Activated CD8-positive, alpha-beta T cell treated with anti-CD3 and anti-CD28 coated beads for 36 hours (primary cell): Measurements from ENCODE around the gene KRT33A. TPM values are rescaled to one million over a fixed set of nuclear protein-coding genes. Genes with fewer than 3 reads are reported as not detected.

Source experiments
- ATAC-seq: fragments of 200-7000 bp; cut with Tn5 transposase; one replicate; pipeline ENCODE4 v1.10.0; 2021; ENCODE audit warnings: mild to moderate bottlenecking, moderate library complexity
- CTCF ChIA-PET: fragments of 350-600 bp; sonication (Branson Sonifier 250); formaldehyde crosslinking; loops from one replicate; lab custom pipeline; 2021; ENCODE audit warnings: antibody characterized with exemption; lab: Charles Lee
- POLR2A ChIA-PET: fragments of 350-600 bp; sonication (Branson Sonifier 250); formaldehyde crosslinking; loops from one replicate; lab custom pipeline; 2021; ENCODE audit warnings: antibody characterized with exemption; lab: Charles Lee
- DNase-seq: peaks from one replicate; pipeline ENCODE4 v3.0.0-alpha.2; 2020
- H3K27ac Mint-ChIP-seq: one replicate; pipeline ENCODE4 v1.8.0; 2021; ENCODE audit warnings: mild to moderate bottlenecking, mixed read lengths
- H3K27me3 Mint-ChIP-seq: one replicate; pipeline ENCODE4 v1.8.0; 2021; ENCODE audit warnings: mixed read lengths
- H3K36me3 Mint-ChIP-seq: one replicate; pipeline ENCODE4 v1.8.0; 2021; ENCODE audit warnings: low read depth, mixed read lengths
- H3K4me1 Mint-ChIP-seq: one replicate; pipeline ENCODE4 v1.8.0; 2021; ENCODE audit warnings: low read depth, mixed read lengths
- H3K4me3 Mint-ChIP-seq: one replicate; pipeline ENCODE4 v1.8.0; 2021; ENCODE audit warnings: mild to moderate bottlenecking, moderate library complexity, mixed read lengths
- H3K9me3 Mint-ChIP-seq: one replicate; pipeline ENCODE4 v1.8.0; 2021; ENCODE audit warnings: mixed read lengths
- CTCF ChIP-seq: fragments of 200-600 bp; IDR thresholded peaks from one replicate; pipeline ENCODE4 v1.8.0; 2022; ENCODE audit warnings: antibody characterized with exemption, mild to moderate bottlenecking
- intact Hi-C: fragments of 100-400 bp; cut with micrococcal nuclease; formaldehyde crosslinking; loops from one replicate; pipeline ENCODE4 v1.10.0; 2022
- total RNA-seq, 2 experiments: library from RNA; stranded (reverse); gene quantifications; one replicate each; pipeline ENCODE4 v1.2.3, GENCODE V29; 2021

The KRT33A gene
- total RNA-seq, 2 experiments from 2014 or later: not detected

DNA sequence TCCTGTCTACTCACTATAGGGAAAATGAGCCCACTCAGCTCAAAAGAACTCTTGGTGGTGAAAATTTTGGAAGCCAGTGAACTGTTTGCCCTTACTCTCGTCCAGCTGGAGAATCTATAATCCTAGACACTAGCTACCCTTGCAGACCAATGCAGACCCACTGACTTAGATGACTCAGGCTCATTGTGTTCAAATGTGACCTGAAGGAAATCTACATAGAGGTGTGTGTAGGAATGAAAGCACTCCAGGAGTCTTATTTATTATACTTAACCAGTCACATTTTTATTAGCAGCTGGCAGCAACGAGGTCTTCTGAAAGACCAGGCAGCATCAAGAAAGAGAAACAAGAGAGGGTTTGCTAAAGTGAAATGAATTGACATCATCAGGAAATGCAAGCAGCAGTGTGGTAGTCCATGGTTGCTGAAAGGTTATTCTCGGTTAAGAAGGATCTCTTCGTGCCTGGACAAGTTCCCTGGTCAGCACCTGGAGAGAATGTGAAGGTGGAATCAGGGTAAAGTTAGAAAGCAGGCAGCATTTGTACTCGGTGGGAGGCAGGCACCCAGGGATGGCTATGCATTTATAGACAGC lies 49.3 kb downstream of the KRT33A start:
- TF ChIP-seq CTCF: no peak
- intact Hi-C loops: no loop called here

GRCh38 chr17:41298458-41299135 lies 52.0 kb downstream of the KRT33A start:
- Mint-ChIP-seq H3K4me1 (peaks cover 11% of the 10 kb centered on the region), H3K27ac (no peak overlapping the region), H3K4me3 (no peak overlapping the region), H3K27me3 (no peaks in the 10 kb centered on the region), H3K36me3 (no peaks in the 10 kb centered on the region), H3K9me3 (peaks cover 2% of the 10 kb centered on the region)
- DNase-seq: no peak
- no peak for ATAC-seq
- ChIA-PET CTCF (no interaction called here), POLR2A (no interaction called here)
- intact Hi-C loops: no loop called here
- no peak for TF ChIP-seq CTCF

More for the DNA sequence above, 49.3 kb downstream of the KRT33A start:
- Mint-ChIP-seq H3K4me1 (peaks cover 11% of the 10 kb centered on the region), H3K4me3 (no peak overlapping the region), H3K27ac (no peak overlapping the region), H3K36me3 (no peaks in the 10 kb centered on the region), H3K27me3 (no peaks in the 10 kb centered on the region), H3K9me3 (peaks cover 2% of the 10 kb centered on the region)
- no peak for ATAC-seq
- DNase-seq: no peak
- ChIA-PET POLR2A (no interaction called here), CTCF (interaction anchor here (1.1 kb wide), 1 partner anchor 12 kb away, joined by 4 read pairs; no protein-coding TSS in a partner anchor)

DNA sequence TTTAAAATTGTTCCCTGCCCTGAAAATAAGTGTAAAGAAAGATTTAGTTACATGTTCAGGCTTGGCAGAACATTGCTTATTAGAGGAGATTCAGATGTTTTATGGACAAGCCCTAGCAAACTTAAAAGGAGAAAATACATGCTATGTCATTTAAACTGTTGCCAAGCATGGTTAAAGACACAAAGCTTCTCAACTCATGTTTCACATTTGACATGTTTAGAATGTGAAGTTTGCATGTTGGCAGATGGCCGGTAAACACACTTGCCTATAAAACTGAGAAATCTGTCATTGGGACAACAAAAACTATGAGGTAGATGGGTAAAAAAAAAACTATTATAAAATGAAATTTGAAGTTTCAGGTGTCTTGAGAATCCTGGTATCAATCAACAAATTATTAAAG lies 53.8 kb downstream of the KRT33A start:
- peaks cover 2% of the 10 kb centered on the region for H3K9me3 Mint-ChIP-seq
- no peak for TF ChIP-seq CTCF
- DNase-seq: no peak
- ChIA-PET POLR2A (no interaction called here), CTCF (no interaction called here)
- intact Hi-C loops: no loop called here
- H3K27me3 Mint-ChIP-seq: no peaks in the 10 kb centered on the region
- peaks cover 9% of the 10 kb centered on the region for H3K4me1 Mint-ChIP-seq
- H3K4me3 Mint-ChIP-seq: no peak overlapping the region
- no peak overlapping the region for H3K27ac Mint-ChIP-seq
- no peak for ATAC-seq
- no peaks in the 10 kb centered on the region for H3K36me3 Mint-ChIP-seq

Other genes starting within 250 kb of the KRT33A start
- gene KRTAP4-16, start 248.6 kb downstream of the KRT33A start, total RNA-seq: not detected
- gene KRTAP4-9, start 245.4 kb downstream of the KRT33A start, total RNA-seq: not detected
- gene KRTAP4-11, start 232.5 kb downstream of the KRT33A start, total RNA-seq: not detected
- not detected for gene KRTAP4-12, start 226.6 kb downstream of the KRT33A start, total RNA-seq
- not detected for gene KRTAP4-6, start 210.3 kb downstream of the KRT33A start, total RNA-seq
- gene KRTAP4-5, start 201.0 kb downstream of the KRT33A start, total RNA-seq: not detected
- gene KRTAP4-4, start 190.1 kb downstream of the KRT33A start, total RNA-seq: not detected
- not detected for gene KRTAP4-3, start 182.6 kb downstream of the KRT33A start, total RNA-seq
- gene KRTAP4-2, start 172.6 kb downstream of the KRT33A start, total RNA-seq: not detected
- not detected for gene KRTAP4-1, start 165.9 kb downstream of the KRT33A start, total RNA-seq
- not detected for gene KRTAP9-1, start 160.9 kb downstream of the KRT33A start, total RNA-seq
- gene KRTAP9-2, start 124.2 kb downstream of the KRT33A start, total RNA-seq: not detected
- not detected for gene KRTAP9-3, start 118.4 kb downstream of the KRT33A start, total RNA-seq
- not detected for gene KRTAP9-8, start 112.8 kb downstream of the KRT33A start, total RNA-seq
- gene KRTAP9-4, start 101.1 kb downstream of the KRT33A start, total RNA-seq: not detected
- not detected for gene KRTAP9-9, start 95.4 kb downstream of the KRT33A start, total RNA-seq
- not detected for gene KRTAP9-6, start 85.5 kb downstream of the KRT33A start, total RNA-seq
- not detected for gene KRTAP9-7, start 75.1 kb downstream of the KRT33A start, total RNA-seq
- not detected for gene KRTAP29-1, start 48.0 kb downstream of the KRT33A start, total RNA-seq
- gene KRTAP16-1, start 41.5 kb downstream of the KRT33A start, total RNA-seq: not detected
- not detected for gene KRTAP17-1, start 35.1 kb downstream of the KRT33A start, total RNA-seq
- gene KRT33B, start 19.0 kb upstream of the KRT33A start, total RNA-seq: not detected
- gene KRT34, start 31.5 kb upstream of the KRT33A start, total RNA-seq: not detected
- gene KRT31, start 46.8 kb upstream of the KRT33A start, total RNA-seq: not detected
- not detected for gene KRT37, start 73.8 kb upstream of the KRT33A start, total RNA-seq
- not detected for gene KRT38, start 90.2 kb upstream of the KRT33A start, total RNA-seq
- not detected for gene KRT32, start 116.6 kb upstream of the KRT33A start, total RNA-seq
- not detected for gene KRT35, start 130.3 kb upstream of the KRT33A start, total RNA-seq
- not detected for gene KRT36, start 139.1 kb upstream of the KRT33A start, total RNA-seq
- gene KRT13, start 154.8 kb upstream of the KRT33A start, total RNA-seq: not detected
- gene KRT15, start 168.1 kb upstream of the KRT33A start, total RNA-seq: not detected
- not detected for gene KRT19, start 177.5 kb upstream of the KRT33A start, total RNA-seq
- gene KRT9, start 221.2 kb upstream of the KRT33A start, total RNA-seq: not detected
- gene KRT14, start 236.1 kb upstream of the KRT33A start, total RNA-seq: not detected